ENCODE data around the gene NDST1.
A peak's percentile ranks its signal among the peaks of the same experiment; 100 is the strongest.

NDST1 gene

DNA sequence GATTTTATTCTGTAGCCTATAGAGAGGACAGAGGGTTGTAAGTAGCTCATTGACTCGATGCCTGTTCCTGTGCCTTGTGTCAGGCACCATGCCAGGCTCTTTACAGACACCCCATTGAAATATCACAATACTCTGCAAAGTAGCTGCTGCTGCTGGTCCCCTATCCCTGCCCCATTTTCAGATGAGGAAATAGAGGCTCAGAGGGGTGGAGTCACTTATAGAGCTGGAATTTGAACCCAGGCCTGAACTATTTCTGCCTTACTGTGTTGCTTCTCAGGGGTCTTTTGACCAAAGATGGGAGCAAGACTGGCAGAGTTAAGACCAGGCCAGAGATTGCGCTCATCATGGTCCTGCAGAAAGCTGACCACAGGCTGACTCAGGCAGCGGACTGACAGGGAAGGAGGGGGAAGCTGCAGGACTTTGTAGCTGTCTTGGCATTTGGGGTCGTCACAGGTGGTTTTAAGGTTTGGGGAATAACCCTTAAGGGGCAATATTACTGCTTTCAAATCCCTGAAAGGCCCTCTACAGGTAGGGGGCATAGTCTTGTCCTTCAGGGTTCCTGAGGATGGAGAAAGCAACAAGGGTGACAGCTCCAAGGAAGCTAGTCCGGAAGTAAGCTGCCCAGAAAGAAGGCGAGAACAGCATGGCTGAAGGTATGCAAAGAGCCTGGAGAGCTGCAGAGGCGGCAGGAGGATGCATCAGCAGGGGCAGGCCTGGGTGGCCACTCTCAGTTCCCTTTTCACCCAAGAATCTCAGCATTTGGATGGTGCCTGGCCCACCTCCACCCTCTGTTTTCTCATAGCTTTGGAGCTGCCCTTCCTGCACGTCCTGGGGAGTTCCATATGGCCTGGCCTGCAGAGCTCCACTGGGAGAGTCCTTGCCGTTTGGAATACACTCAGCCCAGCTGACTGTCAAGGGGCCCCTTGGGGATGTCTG lies 18.3 kb upstream of the NDST1 start:
- no peak for DNase-seq

DNA sequence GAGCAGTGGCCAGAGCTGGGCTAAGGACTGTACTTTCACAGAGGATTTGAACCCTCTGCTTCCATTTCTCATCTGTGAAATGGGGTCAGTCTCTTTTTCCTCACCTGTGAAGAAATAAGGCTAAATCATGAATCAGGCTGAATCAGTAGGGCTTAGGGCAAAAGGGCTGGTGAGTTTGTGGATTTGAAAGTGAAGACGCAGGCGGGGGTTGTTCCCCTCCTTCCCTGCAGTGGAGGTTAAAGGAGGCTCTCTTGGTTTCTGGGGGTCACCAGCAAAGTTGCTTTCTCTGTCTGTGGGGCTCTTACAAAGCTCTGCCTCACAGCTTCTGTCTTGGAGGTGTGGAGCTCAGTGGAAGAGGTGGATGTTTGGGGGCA lies 17.6 kb upstream of the NDST1 start:
- no peak for DNase-seq

DNA sequence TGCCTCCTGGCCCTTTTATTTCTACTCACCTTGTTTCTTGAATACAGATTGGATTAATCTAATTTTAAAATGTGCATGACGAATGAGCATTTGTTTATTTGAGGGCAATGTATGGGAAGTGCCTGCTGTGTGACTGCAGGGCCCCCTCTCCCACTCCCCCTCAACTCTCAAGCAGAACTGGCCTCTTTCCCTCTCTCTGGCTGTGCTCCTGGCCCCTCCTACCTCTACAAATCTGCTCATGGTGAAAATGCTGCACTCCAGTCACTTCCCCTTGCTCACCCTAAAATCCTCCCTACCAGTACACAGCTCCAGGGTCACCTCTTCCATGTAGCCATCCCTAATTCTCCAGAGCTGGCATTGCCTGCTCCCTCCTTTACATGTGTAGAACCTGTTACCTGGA lies 17.2 kb upstream of the NDST1 start:
- DNase-seq, result no peak

DNA sequence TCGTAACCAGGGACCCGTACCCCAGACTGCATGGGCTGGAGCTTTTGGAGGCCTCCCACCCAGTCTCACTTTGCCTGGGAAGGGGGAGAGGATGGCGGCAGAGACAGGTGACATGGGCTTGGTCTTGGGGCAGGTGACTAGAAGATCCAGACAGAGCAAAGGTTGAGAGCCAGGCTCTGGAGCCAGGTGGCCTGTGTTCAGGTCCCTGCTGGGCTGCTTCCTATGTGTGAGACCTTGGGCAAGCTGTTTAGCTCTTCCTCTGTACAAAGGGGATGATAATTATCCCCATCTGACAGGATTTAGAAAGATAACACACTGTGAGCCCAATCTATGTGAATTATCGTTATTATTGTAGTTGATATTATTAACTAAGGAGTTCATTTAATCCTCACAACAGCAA lies 16.1 kb upstream of the NDST1 start:
- no peak for DNase-seq

DNA sequence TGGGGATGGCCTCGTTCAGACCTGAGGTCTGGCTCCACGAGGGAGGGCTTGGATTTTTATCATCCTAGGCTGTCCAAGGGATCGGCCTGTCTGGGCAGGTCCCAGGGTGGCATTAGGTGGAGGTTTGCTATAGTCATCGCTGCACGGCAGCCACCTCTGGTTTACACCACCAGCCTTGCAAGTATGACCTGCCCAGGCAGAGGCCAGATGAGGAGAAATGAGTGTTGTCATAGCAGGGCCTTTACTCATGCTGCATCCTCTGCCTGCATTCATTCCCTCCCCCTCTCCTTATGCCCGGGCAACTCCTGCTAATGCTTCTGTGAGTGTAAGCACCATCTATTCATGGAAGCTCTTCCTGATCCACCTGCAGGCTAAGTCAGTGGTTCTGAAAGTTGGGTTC lies 15.3 kb upstream of the NDST1 start:
- no peak for DNase-seq

DNA sequence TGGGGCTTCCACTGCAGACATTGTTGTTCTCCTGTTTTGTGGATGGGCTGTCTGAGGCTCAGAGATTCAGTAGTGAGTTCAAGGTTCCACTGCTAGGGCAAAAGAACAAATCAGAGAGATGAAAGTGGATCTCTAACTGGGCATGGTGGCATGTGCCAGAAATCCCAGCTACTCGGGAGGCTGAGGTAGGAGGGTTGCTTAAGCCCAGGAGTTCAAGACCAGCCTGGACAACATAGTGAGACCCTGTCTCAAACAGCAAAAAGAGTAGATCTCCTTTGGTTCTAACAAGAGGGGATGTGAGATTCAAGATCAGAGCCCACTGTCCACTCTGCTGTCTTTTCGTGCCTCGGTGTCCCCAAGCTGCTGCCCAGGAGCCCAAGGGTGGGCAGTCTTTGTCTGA lies 11.8 kb upstream of the NDST1 start:
- DNase-seq, result no peak

DNA sequence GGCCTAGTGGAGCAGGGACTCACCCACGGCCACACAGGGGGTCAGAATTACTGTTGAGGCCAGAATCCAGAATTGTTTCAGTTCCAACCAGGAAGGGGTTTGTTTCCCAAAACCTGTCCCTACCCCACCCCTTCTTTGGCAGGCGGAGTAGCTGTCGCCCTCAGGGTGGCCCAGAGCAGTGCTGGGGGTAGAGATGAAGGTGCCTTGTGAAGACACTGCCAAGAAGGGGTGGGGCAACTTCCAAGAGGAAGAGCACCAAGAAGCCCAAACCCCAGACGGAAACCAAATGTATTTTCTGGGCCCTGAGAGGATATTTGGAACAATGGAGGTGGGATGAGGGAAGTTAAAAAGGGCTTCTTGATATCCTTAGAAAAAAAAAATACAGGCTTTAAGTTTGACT lies 11.4 kb upstream of the NDST1 start:
- no peak for DNase-seq

DNA sequence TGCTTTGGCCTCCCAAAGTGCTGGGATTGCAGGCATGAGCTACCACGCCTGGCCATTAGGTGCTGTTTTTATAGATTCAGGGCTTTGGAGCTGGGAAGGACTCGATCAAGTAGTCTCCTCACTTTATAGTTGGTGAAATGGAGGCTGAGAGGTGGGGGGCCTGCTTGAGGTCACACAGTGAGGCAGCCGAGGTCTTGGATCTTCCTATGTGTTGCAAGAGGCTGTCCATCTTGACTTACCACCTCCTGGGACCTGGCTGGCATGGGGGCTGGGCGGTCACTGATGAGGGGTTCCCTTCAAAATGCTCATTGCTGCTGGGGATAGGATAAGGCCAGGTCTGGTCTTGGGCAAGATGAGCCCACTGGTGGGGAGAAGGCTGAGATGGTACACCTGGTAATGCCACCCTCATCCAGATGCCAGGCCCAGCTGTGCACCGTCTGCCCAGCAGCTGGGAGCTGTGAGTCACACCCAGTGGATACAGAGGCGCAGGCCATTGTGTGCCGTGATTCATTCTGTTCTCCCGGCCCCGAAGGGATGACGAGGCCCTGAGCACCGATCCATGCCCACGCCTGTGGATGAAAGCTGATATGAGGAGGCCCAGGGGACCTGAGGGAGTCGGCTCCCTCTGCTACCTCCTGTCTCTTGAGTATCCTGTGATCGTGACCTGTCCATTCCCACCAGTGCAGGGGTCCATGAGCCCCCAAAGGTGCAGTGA lies 10.5 kb upstream of the NDST1 start:
- DNase-seq, result peak; percentile 92

DNA sequence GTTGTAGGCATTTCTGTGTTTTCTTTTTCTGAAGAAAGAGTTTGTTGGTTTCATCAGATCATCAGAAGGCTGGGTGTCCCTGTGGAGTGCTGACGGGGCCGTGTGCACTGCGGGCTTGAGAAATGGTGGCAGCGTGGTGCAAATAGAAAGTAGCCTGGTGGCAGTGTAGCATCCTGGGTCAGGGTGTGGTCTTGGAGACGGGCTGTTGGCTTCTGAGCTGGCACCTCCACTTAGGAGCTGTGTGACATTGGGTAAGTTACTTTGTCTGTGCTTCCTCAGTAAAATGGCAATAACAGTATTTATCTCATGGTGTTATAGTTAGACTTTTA lies 10.0 kb upstream of the NDST1 start:
- DNase-seq, result no peak

DNA sequence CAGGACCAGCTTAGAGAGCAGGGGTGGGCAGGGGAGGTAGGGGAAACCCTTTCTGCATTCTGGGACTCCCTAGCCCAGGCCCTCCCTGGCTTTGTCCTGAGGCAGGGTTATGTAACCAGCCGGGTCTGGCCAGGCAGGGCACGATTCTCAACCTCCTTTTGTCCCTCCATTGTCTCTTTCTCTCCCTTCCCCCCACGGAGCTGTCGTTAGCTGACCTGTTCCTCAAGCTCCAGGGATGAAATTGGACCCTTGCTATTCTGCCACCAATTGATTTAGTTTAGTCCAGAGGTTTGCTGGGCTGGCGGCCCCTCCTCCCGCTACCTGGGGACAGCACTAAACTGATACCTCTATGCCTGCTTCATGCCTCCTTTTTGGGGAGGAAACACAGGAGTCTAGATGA lies 9.4 kb upstream of the NDST1 start:
- no peak for DNase-seq

DNA sequence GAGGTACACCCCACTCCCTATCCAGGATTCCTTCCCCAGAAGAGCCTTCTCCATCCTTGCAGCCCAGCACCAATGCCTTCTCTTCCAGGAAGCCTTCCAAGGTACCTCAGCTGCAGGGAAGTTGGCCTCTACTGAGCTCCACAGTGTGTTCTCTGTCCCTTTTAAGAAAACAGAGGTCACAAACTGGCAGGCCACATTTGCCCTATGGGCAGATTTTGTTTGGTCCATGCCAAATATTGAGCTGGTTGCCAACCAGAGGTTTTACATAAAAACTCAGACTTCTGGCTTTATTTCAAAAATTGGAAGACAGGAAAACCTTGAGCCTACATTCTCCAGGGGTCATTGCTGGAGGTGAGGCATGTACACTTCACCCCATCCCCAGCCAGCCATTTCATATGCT lies 9.0 kb upstream of the NDST1 start:
- DNase-seq, result no peak

DNA sequence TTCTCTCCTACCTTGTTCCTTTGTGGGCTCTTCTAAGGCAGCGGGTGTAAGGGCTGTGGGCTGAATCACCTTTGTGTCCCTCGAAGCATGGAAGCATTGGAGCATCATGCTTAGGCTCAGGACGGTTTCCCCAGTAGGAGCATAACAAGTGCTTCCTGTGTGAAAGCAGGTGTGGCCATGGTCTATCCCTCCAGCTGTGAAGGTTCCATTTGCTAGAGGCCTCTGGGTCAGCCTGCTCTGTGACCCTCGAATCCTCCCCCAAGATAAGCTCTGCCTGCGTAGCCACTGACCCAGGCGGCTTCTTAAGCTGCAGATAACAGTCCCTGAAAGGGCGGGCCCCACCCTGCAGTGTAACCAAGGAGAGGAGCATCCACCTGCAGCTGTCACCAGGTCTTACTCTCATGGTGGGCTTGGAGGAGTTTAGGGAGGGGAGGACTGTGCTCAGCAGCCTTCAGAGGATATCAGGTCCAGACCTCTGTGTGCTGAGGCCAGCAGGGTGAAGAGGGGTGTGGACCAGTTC lies 8.4 kb upstream of the NDST1 start:
- DNase-seq, result no peak

DNA sequence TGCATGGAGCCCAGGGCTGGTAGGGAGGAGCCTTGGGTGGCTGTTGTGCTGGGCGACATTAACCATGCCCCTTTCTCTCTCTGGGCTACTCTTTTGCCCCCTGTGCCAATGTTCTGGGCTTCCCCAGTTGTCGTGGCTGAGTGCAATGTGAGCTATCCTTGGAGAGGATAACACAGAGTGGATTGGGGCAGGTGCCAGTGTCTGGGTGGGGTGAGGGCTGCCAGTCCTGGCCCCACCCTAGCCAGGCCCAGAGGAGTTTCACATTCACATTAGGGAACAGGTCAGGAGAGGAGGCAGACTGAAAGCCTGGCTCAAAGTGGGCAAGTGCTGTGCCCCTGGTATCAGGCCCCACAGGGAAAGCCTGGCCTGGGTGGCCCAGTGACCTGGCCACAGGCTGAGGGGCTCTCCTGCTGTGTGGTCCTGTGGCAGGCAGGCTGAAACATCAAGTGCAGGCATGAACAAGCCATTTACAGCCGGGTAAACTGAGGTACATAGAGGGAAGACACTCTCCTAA lies 7.5 kb upstream of the NDST1 start:
- no peak for DNase-seq

DNA sequence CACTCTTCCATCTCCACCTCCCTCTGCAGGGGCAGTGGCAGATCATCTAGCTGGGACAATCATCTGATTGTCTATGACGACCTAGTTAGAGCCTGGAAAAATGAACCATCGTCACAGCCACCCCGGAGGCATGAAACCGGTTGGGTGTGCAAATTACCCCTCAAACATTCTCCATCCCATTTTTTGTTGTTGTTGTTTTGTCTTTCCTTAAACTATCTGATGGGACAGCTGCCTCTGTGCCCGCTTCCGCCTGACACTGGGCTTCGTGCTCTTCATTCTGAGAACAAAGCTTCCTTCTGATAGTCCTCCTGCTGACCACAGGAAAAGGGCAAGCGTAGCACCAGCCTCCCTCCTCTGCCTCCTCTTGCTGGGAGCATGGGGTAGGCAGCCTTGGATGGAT lies 7.0 kb upstream of the NDST1 start:
- no peak for DNase-seq

DNA sequence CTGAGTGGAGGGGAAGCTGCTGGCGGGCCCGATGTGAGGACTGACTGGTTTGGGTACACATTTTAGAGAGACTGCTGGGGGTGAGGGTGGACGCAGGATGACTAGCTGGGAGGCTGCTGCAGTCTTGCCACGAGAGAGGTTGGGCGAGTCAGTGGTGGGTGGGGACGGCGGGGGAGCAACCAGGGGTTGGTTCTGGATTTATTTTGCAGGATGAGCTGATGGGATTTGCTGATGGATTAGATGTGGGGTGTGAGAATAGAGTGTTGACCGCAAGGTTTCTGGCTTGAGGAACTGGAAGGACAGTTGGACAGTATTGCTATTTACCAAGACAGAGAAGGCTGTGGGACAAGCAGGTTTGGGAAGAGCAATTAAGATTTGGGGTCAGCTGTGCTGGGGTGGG lies 5.8 kb upstream of the NDST1 start:
- no peak for DNase-seq

DNA sequence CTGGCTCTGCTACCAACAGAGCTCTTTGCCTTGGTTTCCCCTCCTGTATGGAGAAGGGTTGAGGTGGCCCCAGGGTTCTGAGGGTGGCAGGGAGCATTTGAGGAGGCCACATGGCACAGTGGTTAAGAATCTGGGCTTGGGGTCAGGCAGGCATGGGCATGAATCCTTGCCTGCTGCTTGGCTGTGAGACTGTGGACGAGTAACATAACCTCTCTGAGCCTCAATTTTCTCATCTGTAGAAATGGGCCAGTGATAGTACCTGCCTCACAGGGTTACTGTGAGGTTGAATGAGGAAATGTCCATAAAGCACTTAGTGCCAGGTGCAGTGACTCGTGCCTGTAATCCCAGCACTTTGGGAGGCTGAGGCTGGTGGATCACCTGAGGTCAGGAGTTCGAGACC lies 5.1 kb upstream of the NDST1 start:
- DNase-seq, result no peak

DNA sequence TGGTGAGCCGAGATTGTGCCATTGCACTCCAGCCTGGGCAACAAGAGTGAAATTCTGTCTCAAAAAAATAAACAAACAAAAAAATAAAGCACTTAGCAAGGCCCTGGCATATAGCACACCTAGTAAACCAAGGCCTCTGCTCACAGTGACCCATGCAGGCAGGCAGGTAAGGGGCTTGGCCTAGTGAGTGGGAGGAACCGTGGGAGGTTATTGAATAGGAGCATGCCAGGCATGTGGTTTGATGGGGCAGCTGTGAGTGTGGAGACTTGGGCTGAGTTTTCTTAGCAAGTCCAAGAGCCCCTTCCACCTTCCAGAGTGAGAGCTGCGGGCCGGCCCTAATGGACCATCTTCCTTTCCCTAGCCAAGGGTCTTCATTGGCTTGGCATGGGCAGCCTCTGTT lies 4.5 kb upstream of the NDST1 start:
- DNase-seq, result no peak

DNA sequence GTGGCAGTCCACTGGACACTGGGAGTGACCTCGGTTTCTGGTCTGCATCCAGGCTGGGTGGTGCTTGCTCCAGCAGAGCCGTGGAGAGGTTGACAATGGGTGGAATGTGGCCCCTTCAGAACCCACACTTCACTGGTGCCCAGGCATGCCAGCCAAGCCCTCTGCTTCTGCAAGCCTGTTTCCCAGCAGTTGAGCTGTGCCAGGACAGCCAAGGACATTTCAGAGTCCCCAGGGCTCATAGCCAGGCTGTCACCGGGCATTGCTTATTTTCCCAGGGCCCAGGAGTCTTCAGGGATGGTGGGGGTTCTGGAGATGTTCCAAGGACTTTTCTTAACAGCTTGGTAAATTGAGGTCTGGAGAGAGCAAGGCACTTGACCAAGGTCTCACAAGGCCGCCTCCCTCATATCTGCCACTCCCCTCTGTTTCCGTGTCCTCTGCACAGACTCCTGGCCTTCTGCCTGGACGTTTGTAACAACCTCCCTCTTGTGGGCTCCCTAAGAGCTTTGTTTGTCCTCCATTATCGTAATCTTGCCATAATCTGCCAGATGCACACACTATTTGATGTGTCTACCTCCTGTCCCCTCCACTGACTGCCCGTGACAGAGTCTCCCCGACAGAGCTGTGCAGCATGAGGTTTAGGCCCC lies 3.8 kb upstream of the NDST1 start:
- DNase-seq, result no peak

DNA sequence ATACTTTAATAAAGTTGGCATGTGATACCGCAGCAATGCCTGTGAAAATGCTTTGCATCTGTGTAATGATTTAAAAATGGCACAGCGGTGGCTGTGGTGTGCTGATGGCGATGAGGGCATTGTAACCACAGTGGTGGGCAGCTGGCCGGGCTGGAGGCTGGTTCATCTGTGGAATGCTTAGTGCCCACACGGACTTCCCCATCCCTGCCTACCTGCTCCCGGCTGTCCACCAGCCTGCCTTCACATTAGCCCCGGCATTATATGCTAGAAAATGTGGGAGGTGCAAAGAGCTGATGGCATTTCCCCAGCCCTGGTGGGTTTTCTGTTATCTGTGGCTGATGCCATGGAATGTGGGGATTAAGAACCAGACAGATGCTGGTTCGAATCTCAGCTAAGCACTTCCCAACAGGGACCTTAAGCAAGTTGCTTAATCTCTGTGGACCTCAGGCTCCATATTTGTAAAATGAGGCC lies 2.9 kb upstream of the NDST1 start:
- DNase-seq, result no peak

DNA sequence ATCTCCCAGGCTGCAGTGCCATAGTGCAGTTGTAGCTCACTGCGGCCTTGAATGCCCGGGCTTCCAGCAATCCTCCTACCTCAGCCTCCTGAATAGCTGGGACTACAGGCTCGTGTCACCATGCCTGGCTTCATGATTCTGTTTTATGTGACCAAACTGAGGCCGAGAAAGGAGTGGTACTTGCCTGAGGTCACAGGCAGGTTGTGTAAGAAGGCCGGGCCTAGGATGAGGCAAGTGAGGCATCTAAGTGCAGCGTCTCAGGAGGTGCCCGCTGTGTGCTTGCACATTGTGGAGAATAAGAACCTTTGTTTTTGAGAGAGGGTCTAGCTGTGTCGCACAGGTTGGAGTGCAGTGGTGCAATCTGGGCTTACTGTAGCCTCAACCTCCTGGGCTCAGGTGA lies 2.1 kb upstream of the NDST1 start:
- no peak for DNase-seq

DNA sequence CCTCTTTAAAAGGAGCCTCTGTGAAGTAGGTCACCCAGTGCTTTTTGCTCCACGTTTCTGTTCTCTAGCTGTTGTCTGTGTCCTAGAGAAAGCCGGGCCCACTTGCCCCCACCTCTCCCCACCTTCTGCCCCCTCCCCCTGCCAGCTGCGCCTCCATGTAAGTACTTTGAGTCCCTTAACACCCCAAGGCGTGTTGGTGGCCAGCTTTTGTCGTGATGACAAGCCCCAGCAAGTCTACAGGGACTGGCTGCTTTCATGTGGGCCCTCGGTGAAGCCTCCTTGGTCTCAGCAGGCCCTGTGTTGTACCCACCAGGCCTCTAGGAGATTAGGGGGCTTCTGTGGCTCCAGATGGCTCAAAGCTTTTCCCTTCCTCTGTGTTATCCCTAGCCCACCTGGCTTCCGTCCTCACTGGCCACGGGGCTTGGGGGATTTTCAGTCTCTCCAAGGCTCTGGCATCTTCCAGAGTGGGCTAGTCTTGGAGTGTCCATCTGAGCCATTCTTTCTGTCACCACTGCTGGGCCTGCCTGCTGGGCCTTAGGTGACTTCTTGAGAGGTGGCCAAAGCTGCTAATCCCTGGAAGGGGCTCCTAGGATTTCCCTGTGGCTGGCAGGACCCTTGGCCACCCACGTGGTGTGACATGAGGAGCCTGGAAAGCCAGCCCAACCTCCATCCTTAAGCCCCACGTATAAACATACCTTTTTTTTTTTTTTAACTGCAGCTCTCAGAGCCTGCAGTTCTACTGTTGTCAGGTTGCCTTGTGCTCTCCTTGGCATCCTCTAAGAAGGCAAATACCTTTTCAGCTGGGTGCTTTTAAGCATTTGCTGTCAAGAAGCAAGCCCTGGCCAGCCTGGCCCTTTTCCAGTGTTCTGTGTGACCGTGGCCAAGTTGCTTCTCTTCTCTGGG lies 1.1 kb upstream of the NDST1 start:
- DNase-seq, result no peak

DNA sequence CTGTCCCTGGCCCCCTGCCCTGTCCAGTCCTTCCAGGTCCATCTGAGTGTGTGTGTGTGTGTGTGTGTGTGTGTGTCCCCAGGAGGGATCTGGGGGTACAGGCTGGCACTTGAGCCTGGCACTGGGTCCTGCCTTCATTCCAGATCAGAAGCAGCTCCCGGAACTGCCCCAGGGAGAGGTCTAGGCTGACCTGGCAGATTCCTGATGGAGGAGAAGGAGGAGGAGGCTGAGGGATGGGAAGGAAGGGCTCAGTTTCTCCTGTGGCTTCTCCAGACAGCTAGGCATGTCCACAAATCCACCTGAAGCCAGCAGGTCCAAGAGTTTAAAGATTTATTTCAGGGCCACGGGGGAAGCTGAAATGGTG lies 328 bp downstream of the NDST1 start:
- no peak for DNase-seq

DNA sequence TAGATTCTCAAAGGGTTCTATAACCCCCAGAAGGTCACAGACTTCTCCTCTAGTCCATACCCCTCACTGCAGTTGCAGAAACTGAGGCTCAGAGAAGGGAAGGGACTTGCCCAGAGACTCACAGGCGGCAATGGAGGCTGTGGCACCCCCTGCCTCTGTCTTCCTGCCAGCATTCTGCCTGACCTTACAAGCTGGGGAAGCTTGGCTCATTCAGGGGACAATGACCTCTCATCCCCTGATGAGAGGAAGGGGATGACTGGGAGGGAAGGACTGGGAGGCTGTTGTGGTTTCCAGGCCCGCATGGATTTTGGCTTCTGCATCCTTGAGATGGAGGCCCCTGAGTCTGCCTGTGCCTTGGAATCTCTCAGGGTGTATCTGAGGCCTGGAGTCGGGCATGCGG lies 897 bp downstream of the NDST1 start:
- no peak for DNase-seq
